NCI-H1092 treated with DMSO at 0.1 percent for 48 hours (cell line): ENCODE results near the gene PRR14L.
"Not testable (repeated sequence)": the region's sequence is repeated elsewhere in the genome, so short reads cannot be mapped to it uniquely, and the experiment has no call there.

Experiments used
- DNase-seq: peaks from one replicate; lab custom pipeline; 2025; lab: John Stamatoyannopoulos, UW

Gene PRR14L

GRCh38 chr22:31740314-31740713 lies 9.6 kb downstream of the PRR14L start:
- not testable (repeated sequence) for DNase-seq

- DNase-seq: no peak
These were observed 10.1 kb downstream of the PRR14L start for GRCh38 chr22:31739795-31740201.

GRCh38 chr22:31738566-31738965 lies 11.4 kb downstream of the PRR14L start:
- DNase-seq: no peak

- no peak for DNase-seq
These were observed 12.0 kb downstream of the PRR14L start for GRCh38 chr22:31737932-31738331.

- no peak for DNase-seq
These were observed 13.5 kb downstream of the PRR14L start for GRCh38 chr22:31736458-31736857.

DNA sequence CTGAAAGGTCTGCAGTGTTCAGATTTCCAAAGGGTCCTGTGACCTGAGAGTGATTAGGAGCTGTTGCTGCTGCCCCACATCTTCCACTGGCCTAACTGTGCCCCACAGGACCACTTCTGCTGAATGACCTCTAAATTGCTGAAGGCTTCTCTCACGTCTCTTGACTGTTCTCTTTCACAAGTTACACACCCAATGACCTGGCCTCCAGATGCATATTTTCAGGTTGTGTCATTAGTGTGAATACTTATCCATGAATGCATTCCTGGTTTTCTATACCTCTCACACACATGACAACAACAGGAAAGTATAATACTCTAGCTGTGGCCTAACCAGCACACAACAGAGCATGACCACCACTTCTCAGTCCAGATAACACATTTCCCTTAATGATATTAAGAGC lies 15.4 kb downstream of the PRR14L start:
- DNase-seq: no peak

DNA sequence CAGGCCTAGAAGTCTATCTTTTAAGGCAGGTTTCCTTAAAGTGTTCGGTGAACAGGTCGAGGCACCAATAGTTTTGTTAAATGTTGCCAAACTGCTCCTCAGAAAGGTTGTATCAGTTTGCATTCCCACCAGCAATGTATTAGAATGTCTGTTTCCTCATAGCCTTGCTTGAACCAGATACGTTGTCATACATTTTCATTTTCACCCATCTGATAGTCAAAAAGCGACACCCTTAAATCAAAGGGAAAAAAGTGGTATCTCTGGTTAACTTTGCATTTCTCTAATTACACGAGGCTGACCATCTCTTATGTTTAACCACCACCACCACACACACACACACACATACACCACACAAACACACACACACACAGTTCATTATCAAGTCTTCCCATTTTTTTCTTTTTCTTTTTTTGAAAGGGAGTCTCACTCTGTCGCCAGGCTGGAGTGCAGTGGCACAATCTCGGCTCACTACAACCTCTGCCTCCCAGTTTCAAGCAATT lies 16.3 kb downstream of the PRR14L start:
- DNase-seq: no peak

GRCh38 chr22:31732089-31732829 lies 17.7 kb downstream of the PRR14L start:
- DNase-seq: no peak

DNA sequence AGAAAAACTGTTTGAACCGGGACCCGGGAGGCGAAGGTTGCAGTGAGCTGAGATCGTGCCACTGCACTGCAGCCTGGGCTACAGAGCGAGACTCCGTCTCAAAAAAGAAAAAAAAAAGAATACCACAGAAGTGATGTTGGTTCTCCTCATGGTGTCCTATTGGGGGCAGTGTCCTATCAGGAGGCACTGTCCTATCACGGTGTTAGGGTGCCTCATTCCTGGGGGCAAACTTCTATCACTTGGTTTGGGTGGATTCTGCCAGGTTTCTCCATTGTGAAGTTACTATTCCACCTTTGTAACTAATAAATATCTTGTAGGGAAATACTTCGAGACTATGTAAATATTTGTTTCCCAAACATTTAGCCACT lies 19.6 kb downstream of the PRR14L start:
- no peak for DNase-seq

DNA sequence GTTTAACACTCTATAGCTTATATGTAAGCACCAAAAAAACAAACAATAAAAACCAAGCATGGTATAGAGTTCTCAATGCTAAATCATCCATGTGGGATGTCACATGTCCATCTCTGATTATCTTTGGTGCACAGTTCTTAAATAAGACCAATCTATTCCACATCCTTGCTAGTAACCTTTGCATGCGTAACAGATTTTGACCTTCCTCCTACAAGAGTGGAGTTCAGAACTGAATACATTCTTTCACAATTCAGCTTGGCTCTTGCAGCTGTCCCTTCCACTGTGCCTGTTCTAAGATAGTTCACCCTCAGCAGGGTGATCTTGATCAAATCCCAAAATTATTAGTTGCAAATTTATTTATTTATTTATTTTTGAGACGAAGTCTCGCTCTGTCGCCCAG lies 21.1 kb downstream of the PRR14L start:
- no peak for DNase-seq

DNA sequence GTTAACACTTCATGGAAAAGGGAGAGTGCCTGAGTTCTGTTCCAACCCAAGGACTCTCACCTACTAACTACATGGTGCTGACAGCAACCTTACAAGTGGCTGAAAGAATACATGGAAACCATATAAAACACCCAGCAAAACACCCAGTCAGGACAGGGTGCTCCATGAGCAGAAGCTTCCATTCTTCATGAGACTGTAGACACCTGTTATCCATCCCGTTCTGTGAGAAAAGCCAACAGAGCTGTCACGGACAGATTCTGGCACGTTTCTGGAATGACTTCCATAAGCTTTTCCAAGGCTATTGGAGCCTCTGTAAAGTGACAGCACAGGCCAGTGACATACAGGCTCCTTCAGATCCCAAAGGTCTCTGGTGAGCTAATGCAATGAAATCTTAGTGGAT lies 23.2 kb downstream of the PRR14L start:
- DNase-seq: no peak

- DNase-seq: no peak
These were observed 26.2 kb downstream of the PRR14L start for GRCh38 chr22:31723723-31724122.

- no peak for DNase-seq
These were observed 30.0 kb downstream of the PRR14L start for GRCh38 chr22:31719850-31720471.

DNA sequence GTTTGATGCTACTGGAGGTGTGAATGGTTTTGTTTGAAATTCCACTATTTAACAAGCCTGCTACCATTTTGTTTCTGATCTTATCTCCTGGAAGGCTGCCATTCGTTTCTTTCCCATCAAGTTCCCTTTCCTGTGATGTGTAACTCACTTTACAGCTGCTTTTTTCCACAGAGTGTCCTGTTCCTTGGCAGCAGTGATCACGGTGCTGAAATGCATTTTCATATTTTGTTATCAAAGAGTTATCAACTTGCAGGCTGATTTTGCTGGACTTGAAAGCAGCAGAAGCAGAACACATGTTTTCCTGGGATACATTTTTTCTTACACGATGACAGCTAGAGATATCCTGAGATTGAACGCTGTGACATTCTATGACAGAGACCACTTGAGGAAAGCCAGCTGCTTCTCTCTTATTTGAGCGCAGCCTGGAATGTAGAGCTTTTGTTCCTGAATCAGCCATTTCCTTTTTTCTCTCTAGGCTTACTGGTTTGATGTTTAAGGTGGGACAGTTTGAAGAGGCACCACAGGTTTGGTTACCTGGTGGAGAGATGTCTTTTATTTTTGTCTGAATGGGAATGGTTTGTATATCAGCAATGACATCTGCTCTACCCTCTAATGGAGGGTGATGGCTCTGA lies 34.7 kb downstream of the PRR14L start:
- no peak for DNase-seq

- not testable (repeated sequence) for DNase-seq
These were observed 38.7 kb downstream of the PRR14L start for GRCh38 chr22:31711226-31711625.

DNA sequence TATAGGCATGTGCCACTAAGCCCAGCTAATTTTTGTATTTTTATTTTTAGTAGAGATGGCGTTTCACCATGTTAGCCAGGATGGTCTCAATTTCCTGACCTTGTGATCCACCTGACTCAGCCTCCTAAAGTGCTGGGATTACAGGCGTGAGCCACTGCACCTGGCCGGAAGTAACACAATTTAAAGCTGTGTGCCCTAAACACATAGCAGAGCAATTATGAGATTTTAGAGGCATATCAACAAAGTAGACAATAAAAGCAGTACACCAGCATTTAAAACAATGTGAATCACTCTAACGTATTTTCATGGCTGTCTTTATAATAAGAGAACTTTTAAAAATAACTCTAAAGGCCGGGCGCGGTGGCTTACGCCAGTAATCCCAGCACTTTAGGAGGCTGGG lies 42.4 kb downstream of the PRR14L start:
- no peak for DNase-seq

GRCh38 chr22:31695423-31695822 lies 54.5 kb downstream of the PRR14L start:
- no peak for DNase-seq

GRCh38 chr22:31694046-31694445 lies 55.9 kb downstream of the PRR14L start:
- not testable (repeated sequence) for DNase-seq

GRCh38 chr22:31692186-31692886 lies 57.6 kb downstream of the PRR14L start:
- DNase-seq: no peak

- DNase-seq: no peak
These were observed 58.5 kb downstream of the PRR14L start for GRCh38 chr22:31691408-31691807.

DNA sequence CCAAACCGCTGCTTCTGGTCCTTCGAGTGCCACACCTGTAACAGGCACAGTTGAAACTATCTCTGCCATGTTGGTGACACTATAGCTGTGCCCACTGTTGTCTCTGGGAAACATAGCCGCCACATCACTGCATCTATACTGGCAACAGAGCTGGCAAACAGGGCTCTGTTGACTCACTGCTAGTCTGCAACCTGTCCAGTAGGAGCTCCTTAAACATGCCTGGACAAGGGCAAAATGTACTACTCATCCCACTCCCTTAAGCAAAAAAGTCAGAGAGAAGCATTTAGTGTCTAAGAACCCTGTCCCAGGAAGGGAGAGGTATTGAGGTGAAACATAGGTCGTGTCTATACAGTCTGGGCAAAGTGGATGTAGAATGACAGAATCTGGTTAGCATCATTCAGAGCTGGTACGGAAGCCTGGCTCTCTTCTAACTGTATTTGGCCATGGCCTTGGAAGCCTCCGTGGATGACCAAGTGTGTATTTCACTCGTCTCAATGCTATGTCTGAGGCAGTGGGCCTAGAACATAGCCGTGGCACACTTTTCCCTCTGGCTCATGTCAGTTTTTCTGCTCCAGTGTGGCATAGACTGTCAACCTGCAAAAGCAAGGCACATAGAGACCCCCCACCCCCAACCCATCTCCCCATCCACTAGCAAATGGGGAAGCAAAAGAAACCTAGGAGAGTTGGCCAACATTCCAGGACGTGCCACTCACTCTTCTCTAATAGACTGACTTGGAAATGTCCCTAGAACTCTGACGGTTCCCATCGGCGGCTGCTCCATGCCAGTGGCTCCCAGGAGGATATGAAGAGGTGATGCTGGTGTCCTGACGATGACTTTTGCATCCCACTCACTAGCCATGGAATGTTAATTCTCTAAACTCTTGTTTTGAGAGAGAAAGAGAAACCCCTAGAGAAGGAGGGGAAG lies 66.5 kb downstream of the PRR14L start:
- DNase-seq: no peak
